GM12878 (cell line): Measurements from ENCODE around the gene LEUTX. TPM values are rescaled to one million over a fixed set of nuclear protein-coding genes. Genes with fewer than 3 reads are reported as not detected.

Source experiments
- ATAC-seq: fragments of 200-7000 bp; cut with Tn5 transposase; 3 replicates; pipeline ENCODE4 v1.9.1; 2020; ENCODE audit warnings: mild to moderate bottlenecking, moderate library complexity
- BruUV-seq: library from RNA; stranded (reverse); fragments of 400-500 nt; replicated peaks from 2 replicates; lab custom pipeline; 2021; lab: Mats Ljungman, UMichigan
- CTCF ChIA-PET: fragments of 300-600 bp; sonication (Branson Sonifier 250); formaldehyde crosslinking; extraction: SDS; loops from one replicate; lab custom pipeline; 2021; ENCODE audit warnings: inconsistent platforms; lab: Yijun Ruan, JAX
- POLR2A ChIA-PET: fragments of 350-600 bp; formaldehyde crosslinking; extraction: SDS; loops from one replicate; lab custom pipeline; 2021; ENCODE audit warnings: inconsistent platforms; lab: Charles Lee
- RAD21 ChIA-PET: fragments of 300-600 bp; sonication (Branson Sonifier 250); formaldehyde crosslinking; loops from one replicate; lab custom pipeline; 2023; ENCODE audit warnings: antibody characterized with exemption; ENCODE audit not compliant: unreplicated experiment; lab: Charles Lee
- SMC1A ChIA-PET: fragments of 300-600 bp; sonication (Branson Sonifier 250); formaldehyde crosslinking; loops from one replicate; lab custom pipeline; 2023; ENCODE audit not compliant: unreplicated experiment, uncharacterized antibody; lab: Charles Lee
- DNase-seq: peaks from one replicate; pipeline ENCODE4 v3.0.0-alpha.2; 2011; ENCODE audit warnings: low read depth, low spot score
- FAIRE-seq: peaks from 3 replicates; lab custom pipeline; 2011; peaks lifted over from hg19 to GRCh38; lab: Jason Lieb, UNC
- H2AFZ ChIP-seq: 2 replicates; pipeline ENCODE4 v1.6.0; 2011; ENCODE audit warnings: low read depth, low read length, control low read depth; ENCODE audit not compliant: control insufficient read depth
- H3K27ac ChIP-seq: 2 replicates; pipeline ENCODE4 v1.5.1; 2011; ENCODE audit warnings: control low read depth; ENCODE audit not compliant: control insufficient read depth, insufficient read depth
- H3K27me3 ChIP-seq, 2 experiments: replicated peaks in 1 of 2; 2 replicates each; pipeline versions ENCODE4 v1.6.0 to v1.6.1; 2011; ENCODE audit warnings: low read length in 1 of 2; ENCODE audit not compliant: control insufficient read depth in 2 of 2, insufficient read depth in 2 of 2
- H3K36me3 ChIP-seq, 2 experiments: 2 replicates each; pipeline ENCODE4 v1.5.1; 2011; ENCODE audit warnings: low read length in 1 of 2; ENCODE audit not compliant: control insufficient read depth in 2 of 2, insufficient read depth in 2 of 2
- H3K4me1 ChIP-seq: 2 replicates; pipeline ENCODE4 v1.6.1; 2011; ENCODE audit warnings: mild to moderate bottlenecking, low read length, moderate library complexity, mixed read lengths; ENCODE audit not compliant: control insufficient read depth, insufficient read depth
- H3K4me2 ChIP-seq: 2 replicates; pipeline ENCODE4 v1.6.0; 2011; ENCODE audit warnings: control low read depth; ENCODE audit not compliant: control insufficient read depth, insufficient read depth
- H3K4me3 ChIP-seq: fragments of 200-600 bp; sonication (generic); 2 replicates; pipeline ENCODE4 v1.5.1; 2016
- H3K79me2 ChIP-seq: 2 replicates; pipeline ENCODE4 v1.6.0; 2011; ENCODE audit warnings: low read length; ENCODE audit not compliant: control insufficient read depth, insufficient read depth
- H3K9ac ChIP-seq: 2 replicates; pipeline ENCODE4 v1.8.0; 2011; ENCODE audit warnings: low read length, control low read depth, mixed read lengths; ENCODE audit not compliant: control insufficient read depth, insufficient read depth
- H3K9me3 ChIP-seq: replicated peaks from 3 replicates; pipeline ENCODE4 v1.5.1; 2011; ENCODE audit warnings: mild to moderate bottlenecking, low read length; ENCODE audit not compliant: control insufficient read depth, insufficient read depth
- H4K20me1 ChIP-seq: 2 replicates; pipeline ENCODE4 v1.6.0; 2011; ENCODE audit not compliant: control insufficient read depth, insufficient read depth
- ASH2L ChIP-seq: fragments of 300-600, 200-600 bp; sonication (generic); IDR thresholded peaks from 2 replicates; pipeline ENCODE4 v1.6.1; 2017; ENCODE audit warnings: low read depth, mild to moderate bottlenecking, borderline replicate concordance
- BMI1 ChIP-seq: fragments of 450-650 bp; IDR thresholded peaks from 2 replicates; pipeline ENCODE4 v1.6.1; 2016; ENCODE audit warnings: mild to moderate bottlenecking, moderate library complexity, borderline replicate concordance
- CBX5 ChIP-seq: sonication (generic); IDR thresholded peaks from 2 replicates; pipeline ENCODE4 v1.6.1; 2016; ENCODE audit warnings: low read depth, moderate library complexity, mild to moderate bottlenecking, inconsistent platforms
- CHD2 ChIP-seq: IDR thresholded peaks from 2 replicates; pipeline ENCODE4 v1.6.1; 2011; ENCODE audit warnings: low read depth, low read length, improper control_type of control experiment, borderline replicate concordance
- EGR1 ChIP-seq, 2 experiments: IDR thresholded peaks; 1 replicate in 1 of 2; 2 replicates in 1 of 2; pipeline ENCODE4 v1.6.1; 2011 to 2012; ENCODE audit warnings: low read depth in 2 of 2, low read length in 2 of 2, borderline replicate concordance in 1 of 2, mild to moderate bottlenecking in 1 of 2, moderate library complexity in 1 of 2
- HSF1 ChIP-seq: fragments of 150-350 bp; IDR thresholded peaks from 2 replicates; pipeline ENCODE4 v1.6.1; 2014; ENCODE audit warnings: mild to moderate bottlenecking, low read depth, low read length
- IRF4 ChIP-seq: IDR thresholded peaks from 2 replicates; pipeline ENCODE4 v1.6.1; 2011; ENCODE audit warnings: low read depth, low read length
- JUNB ChIP-seq: IDR thresholded peaks from 2 replicates; pipeline ENCODE4 v1.6.1; 2016; ENCODE audit warnings: antibody characterized with exemption, mild to moderate bottlenecking
- KAT2A ChIP-seq: conservative IDR thresholded peaks from 2 replicates; pipeline ENCODE4 v1.6.1; 2011; ENCODE audit warnings: low read depth, low read length; ENCODE audit not compliant: control insufficient read depth
- MXI1 ChIP-seq: fragments of 150-350 bp; IDR thresholded peaks from 2 replicates; pipeline ENCODE4 v1.6.1; 2011; ENCODE audit warnings: low read depth, mild to moderate bottlenecking, inconsistent platforms, low read length, improper control_type of control experiment
- NR2C1 ChIP-seq: fragments of 450-650 bp; IDR thresholded peaks from 2 replicates; pipeline ENCODE4 v1.6.1; 2017; ENCODE audit warnings: antibody characterized with exemption, mild to moderate bottlenecking, moderate library complexity
- POU2F2 ChIP-seq: IDR thresholded peaks from 3 replicates; pipeline ENCODE4 v1.6.1; 2011; ENCODE audit warnings: low read depth, mild to moderate bottlenecking, low read length, borderline replicate concordance
- RFX5 ChIP-seq: IDR thresholded peaks from 2 replicates; pipeline ENCODE4 v1.6.1; 2011; ENCODE audit warnings: low read depth, low read length, improper control_type of control experiment
- SUPT20H ChIP-seq: IDR thresholded peaks from 2 replicates; pipeline ENCODE4 v1.6.1; 2011; ENCODE audit warnings: low read depth, mild to moderate bottlenecking, low read length, moderate library complexity, borderline replicate concordance; ENCODE audit not compliant: control insufficient read depth
- WGBS: methylation state at CpG from one replicate; pipeline ENCODE4 v1.1.6; 2016; ENCODE audit warnings: low lambda C conversion rate; ENCODE audit not compliant: insufficient replicate concordance, insufficient coverage; ENCODE audit errors: missing lambda C conversion rate; 5-methylcytosine and 5-hydroxymethylcytosine counted together
- in situ Hi-C: fragments of 300-500 bp; cut with MboI; formaldehyde crosslinking; loops from 9 replicates; pipeline ENCODE4 v1.14.3; 2018; ENCODE audit warnings: mixed read lengths
- intact Hi-C: fragments of 100-400 bp; cut with micrococcal nuclease; formaldehyde crosslinking; loops from one replicate; pipeline ENCODE4 v1.14.2; 2022; ENCODE audit not compliant: unreplicated experiment
- polyA plus RNA-seq, 11 experiments: library from polyadenylated mRNA; depleted of rRNA in 4 of 11; unstranded in 6 of 11; stranded (reverse) in 5 of 11; fragments of >200 nt; fragmentation: Nextera tagmentation in 4 of 11; fragmentation: Illumina TruSeq in 1 of 11; extraction: Ambion mirVana in 4 of 11; extraction: Trizol in 1 of 11; gene quantifications; 1 replicate in 1 of 11; 2 replicates in 10 of 11; pipeline versions ENCODE4 v1.2.1 to v1.2.3, GENCODE V29; 2011 to 2016; ENCODE audit warnings: inconsistent platforms in 2 of 11, missing spikeins in 2 of 11, low read depth in 1 of 11
- total RNA-seq, 4 experiments: library from RNA; depleted of rRNA in 3 of 4; stranded (reverse); fragments of >200 nt in 3 of 4; fragmentation: Illumina TruSeq in 1 of 4; extraction: Trizol in 1 of 4; gene quantifications; 2 replicates each; pipeline versions ENCODE4 v1.2.1 to v1.2.3, GENCODE V29; 2013 to 2021

LEUTX gene
- total and polyA plus RNA-seq, 10 of the 15 experiments (the other 5 are each of a cell fraction or from before 2014, with no cell fraction given), result 0.29 to 0.46 (median 0.40) TPM; not detected in 4

DNA sequence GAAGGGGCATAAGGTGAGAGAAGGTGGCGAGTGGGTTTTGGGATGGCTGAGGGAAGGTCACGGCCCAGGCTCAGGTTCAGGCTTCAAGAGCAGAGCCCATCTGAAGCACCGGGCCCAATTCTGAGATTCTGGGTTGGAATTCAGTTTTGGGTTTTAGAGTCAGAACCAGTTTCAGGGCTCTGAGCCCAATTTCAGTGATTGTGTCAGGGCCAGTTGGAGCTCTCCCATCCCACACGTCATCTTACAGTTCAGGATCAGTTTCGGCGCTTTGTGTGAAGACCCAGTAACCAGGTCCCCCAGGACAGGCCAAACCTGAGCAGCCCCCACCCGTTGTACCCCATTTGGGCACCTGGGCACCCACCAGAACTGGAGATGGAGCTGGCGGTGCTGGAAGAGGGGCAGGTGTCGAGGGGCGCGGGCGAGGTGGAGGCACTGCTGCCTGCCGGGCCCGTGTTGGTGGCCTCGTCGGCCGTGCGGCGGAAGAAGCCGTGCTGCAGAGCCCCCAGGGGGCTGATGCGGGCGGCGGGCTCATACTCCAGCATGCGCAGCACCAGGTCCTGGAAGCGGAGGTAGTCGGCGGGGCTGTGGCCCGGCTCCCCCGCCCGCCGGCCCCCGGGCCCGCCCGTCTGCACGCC lies 47.8 kb downstream of the LEUTX start:
- WGBS, result 98% methylated on average over 23 of the region's 35 CpGs
- no peak for FAIRE-seq
- in situ Hi-C loops (no loop called here), intact Hi-C loops (no loop called here)
- no peak for ATAC-seq
- RAD21 ChIA-PET, result no interaction called here
- TF ChIP-seq EGR1 (IDR thresholded peaks at IDR 0.05; ENCODE audit: borderline replicate concordance in 1 of 2, low read depth in 2 of 2, low read length in 2 of 2) (no peak), KAT2A (no peak), MXI1 (no peak)
- Histone ChIP-seq H3K9me3 (no peaks in the 10 kb centered on the region), H3K36me3 (peaks cover 16 to 19% of the 10 kb centered on the region in 2 experiments), H4K20me1 (no peaks in the 10 kb centered on the region), H3K9ac (no peak overlapping the region), H3K4me1 (peaks cover 14% of the 10 kb centered on the region), H3K4me3 (no peak overlapping the region), H3K79me2 (peaks cover 6% of the 10 kb centered on the region), H3K27ac (no peak overlapping the region), H2AFZ (no peak overlapping the region), H3K27me3 (no peaks in the 10 kb centered on the region), H3K4me2 (no peak overlapping the region)
- BruUV-seq, result no TSS peak
- POLR2A ChIA-PET, result no interaction called here
- CTCF ChIA-PET, result interaction anchor here (4.1 kb wide), 1 partner anchor 17 kb away, joined by 19 read pairs; no protein-coding TSS in a partner anchor
- DNase-seq, result no peak
- SMC1A ChIA-PET, result no interaction called here

DNA sequence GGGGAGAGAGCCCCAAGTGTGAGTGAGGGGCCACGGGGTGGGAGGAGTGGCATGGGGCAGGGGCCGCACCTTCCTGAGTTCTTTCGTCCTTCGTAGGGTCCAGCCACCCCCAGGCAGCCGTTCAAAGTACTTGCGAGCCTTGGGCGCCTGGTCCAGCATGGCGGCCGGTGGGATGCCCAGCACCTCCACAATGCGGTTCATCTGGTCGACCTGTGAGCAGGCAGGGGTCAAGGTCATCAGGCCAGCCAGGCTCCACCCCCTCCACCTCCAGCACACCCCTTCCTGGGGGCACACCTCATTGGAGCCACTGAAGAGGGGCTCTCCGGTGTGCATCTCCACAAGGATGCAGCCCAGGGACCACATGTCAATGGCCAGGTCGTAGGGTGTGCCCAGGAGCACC lies 48.6 kb downstream of the LEUTX start:
- intact Hi-C loops, result no loop called here
- no peak overlapping the region for H3K4me2 ChIP-seq
- no peaks in the 10 kb centered on the region for H4K20me1 ChIP-seq
- no peak overlapping the region for H3K27ac ChIP-seq
- ChIA-PET CTCF (interaction anchor here (0.9 to 4.1 kb wide), 3 partner anchors 16 to 58 kb away, joined by 3 to 19 read pairs (median 9); no protein-coding TSS in a partner anchor), SMC1A (no interaction called here), RAD21 (no interaction called here), POLR2A (no interaction called here)
- peaks cover 6% of the 10 kb centered on the region for H3K79me2 ChIP-seq
- no peak overlapping the region for H2AFZ ChIP-seq
- no peak for DNase-seq
- in situ Hi-C loops, result no loop called here
- no peak overlapping the region for H3K4me3 ChIP-seq
- H3K36me3 ChIP-seq, result peaks cover 19% of the 10 kb centered on the region in 2 experiments
- FAIRE-seq, result no peak
- H3K9me3 ChIP-seq, result no peaks in the 10 kb centered on the region
- WGBS, result 96% methylated on average over 9 of the region's 13 CpGs
- no peak overlapping the region for H3K9ac ChIP-seq
- no TSS peak for BruUV-seq
- ATAC-seq, result no peak
- H3K4me1 ChIP-seq, result peaks cover 14% of the 10 kb centered on the region
- H3K27me3 ChIP-seq, result no peaks in the 10 kb centered on the region
- TF ChIP-seq CBX5 (no peak), JUNB (no peak), IRF4 (no peak), RFX5 (no peak), CHD2 (no peak), BMI1 (no peak), HSF1 (no peak), POU2F2 (no peak), NR2C1 (no peak), SUPT20H (no peak), ASH2L (no peak)
